Measurements from ENCODE around the gene PTRHD1. TPM values are rescaled to one million over a fixed set of nuclear protein-coding genes. Genes with fewer than 3 reads are reported as not detected.

Gene PTRHD1
- total RNA-seq, 2 experiments from 2014 or later: 31.8 to 33.1 TPM

DNA sequence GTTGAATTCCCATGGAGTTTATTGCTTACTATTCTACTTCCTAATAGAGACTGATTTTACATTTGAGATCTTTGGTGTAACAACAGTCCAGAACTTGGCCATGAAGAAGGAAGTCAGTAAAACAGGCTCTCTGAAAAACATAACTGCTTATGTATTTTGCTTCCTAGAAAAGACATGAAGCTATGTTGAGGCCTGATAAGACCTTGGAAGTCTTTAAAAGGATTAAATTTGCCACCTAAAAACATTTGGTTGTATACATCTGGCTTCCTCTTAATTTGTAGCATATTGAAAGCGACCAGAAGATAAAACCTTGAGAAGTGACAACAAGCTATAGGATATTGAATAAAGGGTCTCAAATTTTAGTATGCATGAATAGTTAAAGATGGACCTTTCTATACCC, 36.4 kb downstream of the PTRHD1 start:
- CTCF ChIA-PET: interaction anchor here (0.5 to 1.2 kb wide), 2 partner anchors 9 to 352 kb away, joined by 3 to 6 read pairs; no protein-coding TSS in a partner anchor

DNA sequence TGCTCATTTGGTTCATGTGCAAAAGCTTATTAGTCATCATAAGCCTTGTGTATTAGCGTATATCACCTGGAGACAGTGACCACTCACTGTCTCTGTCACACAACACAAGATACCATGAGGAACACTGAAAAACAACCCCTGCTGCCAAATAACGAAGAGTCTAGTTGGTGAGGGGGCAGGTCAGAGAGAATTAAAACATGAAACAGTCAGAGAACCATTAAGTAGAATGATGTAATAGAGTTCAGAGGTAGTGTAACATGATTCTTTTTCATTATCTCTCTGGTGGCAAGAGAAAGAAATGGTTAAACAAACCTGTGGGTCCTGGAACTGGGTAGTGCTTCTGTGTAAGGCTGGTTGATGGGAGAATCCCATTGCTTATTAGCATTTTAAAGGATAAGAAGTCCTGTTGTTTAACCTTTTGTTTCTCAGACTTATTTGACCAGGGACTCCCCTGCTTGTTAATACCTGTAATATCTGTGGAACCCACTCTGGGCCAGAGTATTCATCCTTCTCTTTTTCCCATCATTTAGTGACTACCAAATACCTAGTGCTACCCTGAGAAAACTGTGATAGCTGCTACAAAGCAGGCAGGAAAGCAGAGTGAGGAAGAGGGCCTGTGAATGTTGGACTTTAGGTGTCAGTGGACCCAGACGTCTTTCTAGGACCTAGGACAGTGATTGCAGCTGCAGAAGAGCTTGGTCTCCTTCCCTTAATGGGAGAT, 38.0 kb downstream of the PTRHD1 start:
- Mint-ChIP-seq H3K4me1 (no peaks in the 10 kb centered on the region), H3K27me3 (no peaks in the 10 kb centered on the region), H3K4me3 (no peak overlapping the region), H3K36me3 (ENCODE audit: low read depth) (peaks cover 6% of the 10 kb centered on the region), H3K9me3 (no peaks in the 10 kb centered on the region), H3K27ac (no peak overlapping the region)
- DNase-seq: no peak
- ChIA-PET CTCF (no interaction called here), POLR2A (no interaction called here)

More for the DNA sequence above, 36.4 kb downstream of the PTRHD1 start:
- Mint-ChIP-seq H3K4me1 (no peaks in the 10 kb centered on the region), H3K36me3 (ENCODE audit: low read depth) (peaks cover 9% of the 10 kb centered on the region), H3K9me3 (no peaks in the 10 kb centered on the region), H3K27me3 (no peaks in the 10 kb centered on the region), H3K27ac (no peak overlapping the region), H3K4me3 (no peak overlapping the region)
- no peak for DNase-seq
- POLR2A ChIA-PET: no interaction called here

DNA sequence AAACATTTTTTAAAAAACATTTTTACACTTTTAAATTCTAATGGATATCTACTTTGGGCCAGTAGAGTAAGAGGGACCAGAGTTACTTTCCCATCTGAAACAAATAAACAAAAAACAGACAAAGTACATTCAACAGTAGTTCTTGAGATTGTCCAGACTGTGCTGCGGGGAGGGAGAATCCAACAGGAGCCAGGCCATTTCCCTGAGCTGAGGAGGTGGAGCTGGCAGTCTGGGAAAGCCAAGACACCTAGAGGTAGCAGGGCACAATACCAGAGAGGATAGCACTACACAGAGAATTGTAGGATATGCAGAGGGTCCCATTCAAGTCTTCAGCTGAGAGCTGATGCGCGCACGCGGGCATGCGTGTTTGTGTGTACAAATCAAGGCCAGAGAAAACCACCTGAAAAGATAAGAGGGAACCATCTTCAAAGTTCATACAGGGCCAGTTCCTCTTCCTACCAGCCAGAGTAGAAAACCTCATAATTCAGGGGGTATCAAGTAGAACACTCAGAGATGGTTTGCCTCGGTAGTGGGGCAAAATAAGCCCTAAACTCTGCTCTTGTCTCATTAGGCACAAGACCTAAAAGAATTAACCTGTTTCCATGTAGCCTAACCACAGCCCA, 44.0 kb downstream of the PTRHD1 start:
- Mint-ChIP-seq H3K9me3 (no peaks in the 10 kb centered on the region), H3K36me3 (ENCODE audit: low read depth) (peaks cover 6% of the 10 kb centered on the region), H3K27ac (no peak overlapping the region), H3K4me1 (no peaks in the 10 kb centered on the region), H3K27me3 (no peaks in the 10 kb centered on the region), H3K4me3 (no peak overlapping the region)
- ChIA-PET POLR2A (no interaction called here), CTCF (no interaction called here)
- DNase-seq: no peak

- no peak for DNase-seq
- CTCF ChIA-PET: interaction anchor here (0.6 kb wide), 1 partner anchor 258 kb away, joined by 3 read pairs; no protein-coding TSS in a partner anchor
- H3K4me1 Mint-ChIP-seq: peaks cover 3% of the 10 kb centered on the region
- no peaks in the 10 kb centered on the region for H3K9me3 Mint-ChIP-seq
- peaks cover 9% of the 10 kb centered on the region for H3K36me3 Mint-ChIP-seq (ENCODE audit: low read depth)
- no peak overlapping the region for H3K4me3 Mint-ChIP-seq
- no peaks in the 10 kb centered on the region for H3K27me3 Mint-ChIP-seq
- no peak overlapping the region for H3K27ac Mint-ChIP-seq
- POLR2A ChIA-PET: no interaction called here
Measured at GRCh38 chr2:24747299-24747698, 45.9 kb downstream of the PTRHD1 start.

- DNase-seq: no peak
- no peaks in the 10 kb centered on the region for H3K27me3 Mint-ChIP-seq
- no peaks in the 10 kb centered on the region for H3K9me3 Mint-ChIP-seq
- peaks cover 14% of the 10 kb centered on the region for H3K36me3 Mint-ChIP-seq (ENCODE audit: low read depth)
- CTCF ChIA-PET: no interaction called here
- H3K4me1 Mint-ChIP-seq: peaks cover 3% of the 10 kb centered on the region
- H3K4me3 Mint-ChIP-seq: no peak overlapping the region
- no peak overlapping the region for H3K27ac Mint-ChIP-seq
- POLR2A ChIA-PET: no interaction called here
Measured at GRCh38 chr2:24745825-24746224, 47.4 kb downstream of the PTRHD1 start.

- DNase-seq: no peak
- peaks cover 18% of the 10 kb centered on the region for H3K36me3 Mint-ChIP-seq (ENCODE audit: low read depth)
- H3K4me1 Mint-ChIP-seq: peaks cover 3% of the 10 kb centered on the region
- POLR2A ChIA-PET: no interaction called here
- no peak overlapping the region for H3K27ac Mint-ChIP-seq
- no peak overlapping the region for H3K4me3 Mint-ChIP-seq
- H3K9me3 Mint-ChIP-seq: no peaks in the 10 kb centered on the region
- H3K27me3 Mint-ChIP-seq: no peaks in the 10 kb centered on the region
- CTCF ChIA-PET: no interaction called here
Measured at GRCh38 chr2:24744356-24744755, 48.8 kb downstream of the PTRHD1 start.

- no peaks in the 10 kb centered on the region for H3K9me3 Mint-ChIP-seq
- no peak for DNase-seq
- peaks cover 3% of the 10 kb centered on the region for H3K4me1 Mint-ChIP-seq
- no peaks in the 10 kb centered on the region for H3K27me3 Mint-ChIP-seq
- no peak overlapping the region for H3K27ac Mint-ChIP-seq
- H3K36me3 Mint-ChIP-seq (ENCODE audit: low read depth): peaks cover 18% of the 10 kb centered on the region
- CTCF ChIA-PET: no interaction called here
- POLR2A ChIA-PET: no interaction called here
- no peak overlapping the region for H3K4me3 Mint-ChIP-seq
Measured at GRCh38 chr2:24743924-24744323, 49.3 kb downstream of the PTRHD1 start.

DNA sequence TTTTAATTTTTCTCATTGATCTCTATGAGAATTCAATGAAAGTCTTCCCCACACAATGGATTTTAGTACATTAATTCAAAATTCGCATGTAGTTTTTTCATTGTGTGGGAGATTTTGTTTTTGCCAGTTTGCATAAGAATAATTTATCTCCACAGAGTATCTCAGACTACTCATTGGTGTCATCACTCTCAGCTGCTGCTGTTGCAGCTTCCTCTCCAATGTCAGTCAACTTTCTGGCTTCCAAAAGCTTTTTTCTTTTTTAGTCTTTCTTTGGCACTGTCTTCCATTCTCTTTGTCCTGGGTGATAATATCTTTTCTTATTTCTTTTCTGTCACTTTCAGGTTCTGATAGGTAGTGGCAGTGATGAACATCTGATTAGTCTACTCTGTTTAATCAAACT, 50.5 kb downstream of the PTRHD1 start:
- Mint-ChIP-seq H3K27ac (no peak overlapping the region), H3K9me3 (no peaks in the 10 kb centered on the region), H3K27me3 (no peaks in the 10 kb centered on the region), H3K4me1 (peaks cover 3% of the 10 kb centered on the region), H3K4me3 (no peak overlapping the region), H3K36me3 (ENCODE audit: low read depth) (peaks cover 18% of the 10 kb centered on the region)
- CTCF ChIA-PET: interaction anchor here (0.7 to 1.1 kb wide), 2 partner anchors 14 to 387 kb away, joined by 3 read pairs; no protein-coding TSS in a partner anchor
- DNase-seq: no peak
- POLR2A ChIA-PET: no interaction called here

DNA sequence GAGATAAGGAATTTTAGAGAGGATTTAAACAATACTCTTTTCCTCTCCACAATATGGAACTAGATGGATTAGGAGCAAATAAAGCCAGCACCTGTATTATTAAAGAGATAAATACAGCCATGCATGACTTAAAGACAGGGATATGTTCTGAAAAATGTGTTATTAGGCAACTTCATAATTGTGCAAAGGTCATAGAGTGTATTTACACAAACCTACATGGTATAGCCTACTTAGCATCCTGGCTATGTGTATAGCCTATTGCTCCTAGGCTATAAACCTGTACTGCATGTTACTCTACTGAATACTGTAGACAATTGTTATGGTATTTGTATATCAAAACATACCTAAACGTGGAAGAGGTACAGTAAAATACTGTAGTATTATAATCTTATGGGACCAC, 53.0 kb downstream of the PTRHD1 start:
- no peak overlapping the region for H3K27ac Mint-ChIP-seq
- ChIA-PET CTCF (interaction anchor here (0.6 kb wide), 1 partner anchor 9 kb away, joined by 4 read pairs; no protein-coding TSS in a partner anchor), POLR2A (no interaction called here)
- peaks cover 12% of the 10 kb centered on the region for H3K36me3 Mint-ChIP-seq (ENCODE audit: low read depth)
- no peaks in the 10 kb centered on the region for H3K9me3 Mint-ChIP-seq
- H3K27me3 Mint-ChIP-seq: no peaks in the 10 kb centered on the region
- H3K4me3 Mint-ChIP-seq: no peak overlapping the region
- peaks cover 3% of the 10 kb centered on the region for H3K4me1 Mint-ChIP-seq
- no peak for DNase-seq

Other genes starting within 250 kb of the PTRHD1 start
- 10 to 100 TPM; 52.0 to 56.4 TPM for gene CENPO, start within 50 bp of the PTRHD1 start, total RNA-seq
- gene ADCY3, start 126.8 kb upstream of the PTRHD1 start, total RNA-seq: 10 to 100 TPM; 60.8 to 67.2 TPM
- gene DNAJC27, start 178.6 kb upstream of the PTRHD1 start, total RNA-seq: 1 to 10 TPM; 6.0 to 7.7 TPM
- gene EFR3B, start 248.7 kb upstream of the PTRHD1 start, total RNA-seq: under 1 TPM in 1 of 2 experiments, not detected in 1; 0.06 TPM